Effector memory CD8-positive, alpha-beta T cell (primary cell): Measurements from ENCODE around the gene SLC38A10.

Experiments used
- ATAC-seq: fragments of 150-1000 bp; cut with Tn5 transposase; replicated peaks from 2 replicates; pipeline ENCODE4 v1.10.0; 2021; ENCODE audit warnings: mild to moderate bottlenecking, moderate library complexity
- DNase-seq, 3 experiments: peaks; one replicate each; pipeline ENCODE4 v3.0.0; 2021
- H3K27ac Mint-ChIP-seq, 2 donors: one replicate each; pipeline ENCODE4 v1.8.0; 2022; ENCODE audit warnings: mild to moderate bottlenecking in 2 of 2, mixed read lengths in 2 of 2, moderate library complexity in 2 of 2
- H3K27me3 Mint-ChIP-seq, 2 donors: one replicate each; pipeline ENCODE4 v1.8.0; 2022; ENCODE audit warnings: mixed read lengths in 2 of 2
- H3K36me3 Mint-ChIP-seq: one replicate; pipeline ENCODE4 v1.8.0; 2022; ENCODE audit warnings: mild to moderate bottlenecking, moderate library complexity, mixed read lengths; ENCODE audit not compliant: insufficient read depth
- H3K4me1 Mint-ChIP-seq, 2 donors: one replicate each; pipeline ENCODE4 v1.8.0; 2022; ENCODE audit warnings: low read depth in 2 of 2, mixed read lengths in 2 of 2
- H3K4me3 Mint-ChIP-seq, 2 donors: one replicate each; pipeline ENCODE4 v1.8.0; 2022; ENCODE audit warnings: mild to moderate bottlenecking in 2 of 2, mixed read lengths in 2 of 2, moderate library complexity in 2 of 2
- H3K9me3 Mint-ChIP-seq, 2 donors: one replicate each; pipeline ENCODE4 v1.8.0; 2022; ENCODE audit warnings: mixed read lengths in 2 of 2

SLC38A10 gene

DNA sequence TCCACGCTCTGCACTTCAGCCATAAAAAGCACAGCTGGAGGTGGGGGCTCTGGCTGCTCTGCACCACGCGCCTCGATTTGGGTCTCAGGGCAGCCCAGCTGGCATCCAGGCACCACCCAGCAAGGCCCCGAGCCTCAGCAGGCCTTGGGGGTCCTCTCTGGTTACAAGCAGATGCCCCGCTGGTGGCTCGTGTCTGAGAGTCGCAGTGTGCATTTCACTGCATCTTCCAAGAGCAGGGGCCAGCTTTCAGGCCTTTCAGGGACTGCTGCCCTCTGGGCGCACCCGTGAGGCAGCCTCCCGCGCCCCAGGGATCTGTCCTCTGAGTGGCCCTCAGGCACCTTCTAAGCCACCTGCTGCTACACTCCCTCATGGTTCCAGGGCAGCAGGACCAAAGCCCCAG, 30.5 kb downstream of the SLC38A10 start:
- peaks cover 57% of the 10 kb centered on the region for H3K36me3 Mint-ChIP-seq
- H3K27me3 Mint-ChIP-seq: no peaks in the 10 kb centered on the region
- no peak for DNase-seq
- no peaks in the 10 kb centered on the region for H3K9me3 Mint-ChIP-seq
- H3K4me3 Mint-ChIP-seq: no peak overlapping the region
- H3K27ac Mint-ChIP-seq: no peak overlapping the region
- peaks cover 0 to 10% of the 10 kb centered on the region in 2 donors for H3K4me1 Mint-ChIP-seq
- no peak for ATAC-seq

- no peak overlapping the region for H3K4me3 Mint-ChIP-seq
- ATAC-seq (no peak), DNase-seq (no peak)
- H3K4me1 Mint-ChIP-seq: peaks cover 0 to 10% of the 10 kb centered on the region in 2 donors
- H3K36me3 Mint-ChIP-seq: peaks cover 51% of the 10 kb centered on the region
- H3K27ac Mint-ChIP-seq: no peak overlapping the region
- no peaks in the 10 kb centered on the region for H3K9me3 Mint-ChIP-seq
- H3K27me3 Mint-ChIP-seq: no peaks in the 10 kb centered on the region
These were observed 31.5 kb downstream of the SLC38A10 start for GRCh38 chr17:81263371-81264181.

DNA sequence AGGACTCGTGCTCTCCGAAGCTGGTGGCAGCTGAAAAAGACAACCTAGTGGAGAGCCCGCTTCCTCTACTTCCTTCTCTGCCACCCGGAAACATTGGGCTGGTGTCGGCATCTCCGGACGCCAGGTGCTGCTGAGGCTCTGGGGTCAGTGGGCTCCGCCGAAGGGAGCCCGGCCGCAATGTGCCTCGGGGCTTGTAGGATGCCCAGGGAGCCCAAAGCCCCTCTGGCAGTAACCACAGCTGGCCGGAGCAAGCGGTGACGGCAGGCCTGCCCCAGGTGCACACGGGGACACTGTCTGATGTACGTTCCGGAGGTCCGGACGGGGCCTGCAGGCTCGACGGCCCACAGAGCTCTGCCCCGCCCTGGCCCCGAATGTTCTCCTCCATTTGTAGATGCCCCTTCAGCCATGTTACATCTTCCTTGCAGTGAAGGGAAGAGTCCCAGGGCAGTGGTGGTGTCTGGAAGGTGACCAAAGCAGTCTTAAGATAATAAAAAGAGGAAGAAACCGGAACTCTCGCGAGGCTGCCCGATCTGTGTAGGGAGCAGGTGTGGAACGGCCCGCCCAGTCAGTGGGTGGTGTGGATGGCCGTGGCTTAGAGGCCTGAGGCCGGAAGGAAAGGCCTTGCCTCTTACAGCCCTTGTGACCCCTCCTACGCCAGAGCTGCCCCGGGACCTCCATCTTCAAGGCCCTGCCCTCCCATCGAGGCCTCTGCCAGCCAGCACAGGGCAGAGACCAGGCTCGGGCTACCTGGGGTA, 33.3 kb downstream of the SLC38A10 start:
- no peaks in the 10 kb centered on the region for H3K27me3 Mint-ChIP-seq
- DNase-seq (no peak), ATAC-seq (no peak)
- peaks cover 0 to 4% of the 10 kb centered on the region in 2 donors for H3K4me1 Mint-ChIP-seq
- H3K4me3 Mint-ChIP-seq: no peak overlapping the region
- peaks cover 43% of the 10 kb centered on the region for H3K36me3 Mint-ChIP-seq
- no peak overlapping the region for H3K27ac Mint-ChIP-seq
- no peaks in the 10 kb centered on the region for H3K9me3 Mint-ChIP-seq

- H3K9me3 Mint-ChIP-seq: no peaks in the 10 kb centered on the region
- H3K4me3 Mint-ChIP-seq: no peak overlapping the region
- peaks cover 40% of the 10 kb centered on the region for H3K36me3 Mint-ChIP-seq
- no peaks in the 10 kb centered on the region for H3K27me3 Mint-ChIP-seq
- H3K27ac Mint-ChIP-seq: no peak overlapping the region
- peaks cover 0 to 4% of the 10 kb centered on the region in 2 donors for H3K4me1 Mint-ChIP-seq
- DNase-seq: no peak
- no peak for ATAC-seq
These were observed 34.0 kb downstream of the SLC38A10 start for GRCh38 chr17:81261096-81261495.

- H3K36me3 Mint-ChIP-seq: peaks cover 36% of the 10 kb centered on the region
These were observed 34.5 kb downstream of the SLC38A10 start for GRCh38 chr17:81260641-81261040.

GRCh38 chr17:81260171-81260570, 34.9 kb downstream of the SLC38A10 start:
- Mint-ChIP-seq H3K27me3 (no peaks in the 10 kb centered on the region), H3K4me1 (no peaks in the 10 kb centered on the region), H3K27ac (no peak overlapping the region), H3K36me3 (peaks cover 33% of the 10 kb centered on the region), H3K9me3 (no peaks in the 10 kb centered on the region), H3K4me3 (no peak overlapping the region)
- no peak for DNase-seq
- ATAC-seq: no peak

More at GRCh38 chr17:81260641-81261040, 34.5 kb downstream of the SLC38A10 start:
- Mint-ChIP-seq H3K27ac (no peak overlapping the region), H3K4me3 (no peak overlapping the region), H3K4me1 (peaks cover 0 to under 1% of the 10 kb centered on the region in 2 donors), H3K27me3 (no peaks in the 10 kb centered on the region), H3K9me3 (no peaks in the 10 kb centered on the region)
- ATAC-seq (no peak), DNase-seq (no peak)

DNA sequence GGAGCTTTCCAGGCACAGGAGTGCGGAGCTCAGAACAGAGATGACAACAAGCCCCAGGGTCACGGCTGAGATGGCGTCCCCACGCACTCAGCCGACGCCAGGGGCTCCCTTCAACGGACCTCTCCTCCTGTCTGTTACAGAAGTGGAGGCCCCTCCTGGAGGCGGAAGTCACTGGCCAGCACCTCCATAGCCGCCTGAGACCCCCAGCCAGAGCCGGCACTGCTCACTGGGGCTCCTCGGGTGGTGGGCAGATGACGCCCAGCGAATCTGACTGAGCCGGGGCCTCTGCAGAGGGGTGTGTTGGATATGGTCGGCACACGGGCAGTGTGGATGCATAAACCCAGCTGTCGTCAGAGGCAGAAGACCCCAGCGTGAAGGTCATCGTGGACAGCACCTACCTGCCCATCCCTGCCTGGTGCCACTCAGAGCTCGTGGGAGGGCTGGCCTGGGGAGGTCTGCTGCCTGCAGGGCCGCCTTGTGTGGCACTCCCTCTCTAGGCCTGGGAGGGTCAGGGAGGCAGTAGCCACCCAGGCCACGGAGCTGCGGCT, 36.0 kb downstream of the SLC38A10 start:
- Mint-ChIP-seq H3K27ac (no peak overlapping the region), H3K4me3 (no peak overlapping the region), H3K27me3 (no peaks in the 10 kb centered on the region), H3K4me1 (no peaks in the 10 kb centered on the region), H3K9me3 (no peaks in the 10 kb centered on the region), H3K36me3 (peaks cover 28% of the 10 kb centered on the region)
- ATAC-seq: no peak
- no peak for DNase-seq

- H3K36me3 Mint-ChIP-seq: peaks cover 32% of the 10 kb centered on the region
These were observed 36.8 kb downstream of the SLC38A10 start for GRCh38 chr17:81258292-81258691.

DNA sequence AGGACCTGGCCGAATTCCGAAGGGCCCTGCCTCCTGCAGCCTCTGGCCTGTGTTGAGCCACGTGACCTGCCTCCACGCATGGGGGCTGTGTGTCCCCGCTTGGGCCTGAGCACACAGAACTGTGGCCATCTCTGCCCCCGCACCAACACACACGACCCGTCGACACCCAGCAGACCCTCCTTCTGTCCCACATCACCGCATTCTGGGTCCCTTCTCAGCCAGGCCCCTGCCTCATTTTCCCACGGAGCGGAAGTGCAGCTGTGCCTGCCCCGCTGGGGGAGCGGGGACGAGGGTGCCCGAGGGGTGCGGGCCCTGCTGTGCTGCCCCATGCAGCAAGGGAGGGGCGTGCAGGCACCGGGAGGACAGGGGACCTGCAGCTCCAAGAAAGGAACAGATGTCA, 37.6 kb downstream of the SLC38A10 start:
- peaks cover 35% of the 10 kb centered on the region for H3K36me3 Mint-ChIP-seq
- DNase-seq: no peak
- H3K4me1 Mint-ChIP-seq: peaks cover 11 to 12% of the 10 kb centered on the region in 2 donors
- no peak overlapping the region for H3K4me3 Mint-ChIP-seq
- ATAC-seq: no peak
- H3K27me3 Mint-ChIP-seq: no peaks in the 10 kb centered on the region
- no peak overlapping the region for H3K27ac Mint-ChIP-seq
- no peaks in the 10 kb centered on the region for H3K9me3 Mint-ChIP-seq

More at GRCh38 chr17:81258292-81258691, 36.8 kb downstream of the SLC38A10 start:
- Mint-ChIP-seq H3K27ac (no peak overlapping the region), H3K27me3 (no peaks in the 10 kb centered on the region), H3K4me3 (no peak overlapping the region), H3K4me1 (peaks cover 7 to 8% of the 10 kb centered on the region in 2 donors), H3K9me3 (no peaks in the 10 kb centered on the region)
- ATAC-seq: no peak
- DNase-seq: no peak

- ATAC-seq: no peak
- Mint-ChIP-seq H3K27me3 (no peaks in the 10 kb centered on the region), H3K4me3 (no peak overlapping the region), H3K4me1 (peaks cover 11 to 17% of the 10 kb centered on the region in 2 donors), H3K27ac (no peak overlapping the region), H3K36me3 (peaks cover 34% of the 10 kb centered on the region), H3K9me3 (no peaks in the 10 kb centered on the region)
- DNase-seq: no peak
These were observed 38.5 kb downstream of the SLC38A10 start for GRCh38 chr17:81256616-81257015.

- Mint-ChIP-seq H3K27ac (peak overlapping the region in 1 of 2 donors; percentile 60), H3K36me3 (peaks cover 28% of the 10 kb centered on the region), H3K4me3 (no peak overlapping the region), H3K4me1 (peaks cover 11 to 17% of the 10 kb centered on the region in 2 donors), H3K27me3 (no peaks in the 10 kb centered on the region), H3K9me3 (no peaks in the 10 kb centered on the region)
- ATAC-seq (no peak), DNase-seq (no peak)
These were observed 40.0 kb downstream of the SLC38A10 start for GRCh38 chr17:81254955-81255717.

- Mint-ChIP-seq H3K9me3 (no peaks in the 10 kb centered on the region), H3K4me1 (peaks cover 11 to 17% of the 10 kb centered on the region in 2 donors), H3K36me3 (peaks cover 36% of the 10 kb centered on the region), H3K27me3 (no peaks in the 10 kb centered on the region), H3K27ac (peak overlapping the region; percentile 59 to 79), H3K4me3 (peak overlapping the region in 1 of 2 donors; percentile 19)
- peak; percentile 55 to 59 (median 58) for DNase-seq
- ATAC-seq: peak; percentile 84
These were observed 41.6 kb downstream of the SLC38A10 start for GRCh38 chr17:81253358-81254131.
